Bronchial epithelial cell (primary cell): ENCODE data around the gene PSMD13. TPM values are rescaled to one million over a fixed set of nuclear protein-coding genes. Genes with fewer than 3 reads are reported as not detected.
A peak's percentile ranks its signal among the peaks of the same experiment; 100 is the strongest.
"Not testable (repeated sequence)": the region's sequence is repeated elsewhere in the genome, so short reads cannot be mapped to it uniquely, and the experiment has no call there.

Experiments
- DNase-seq: peaks from one replicate; pipeline ENCODE4 v3.0.0-alpha.2; 2010; ENCODE audit warnings: low read depth
- FAIRE-seq: peaks from 2 replicates; lab custom pipeline; 2011; peaks lifted over from hg19 to GRCh38; lab: Jason Lieb, UNC
- H3K27me3 ChIP-seq: 2 replicates; pipeline ENCODE4 v1.5.1; 2011; ENCODE audit warnings: low read length; ENCODE audit not compliant: control insufficient read depth, insufficient read depth
- H3K36me3 ChIP-seq: 2 replicates; pipeline ENCODE4 v1.5.1; 2011; ENCODE audit warnings: low read length; ENCODE audit not compliant: control insufficient read depth, insufficient read depth
- H3K4me3 ChIP-seq: 2 replicates; pipeline ENCODE4 v1.5.1; 2011; ENCODE audit warnings: mild to moderate bottlenecking, low read depth, low read length, control low read depth
- CTCF ChIP-seq: IDR thresholded peaks from 2 replicates; pipeline ENCODE4 v1.5.1; 2011; ENCODE audit warnings: mild to moderate bottlenecking, moderate library complexity, low read length, control low read depth, inconsistent platforms; ENCODE audit not compliant: insufficient read depth, severe bottlenecking
- total RNA-seq: library from RNA; depleted of rRNA; stranded (reverse); fragments of >200 nt; gene quantifications from 2 replicates; pipeline ENCODE4 v1.2.1, GENCODE V29; 2014

Gene PSMD13
- total RNA-seq, 1 donor from 2014 or later: 146 TPM

- no peak for FAIRE-seq
- Histone ChIP-seq H3K36me3 (no peaks in the 10 kb centered on the region), H3K4me3 (no peak overlapping the region), H3K27me3 (no peaks in the 10 kb centered on the region)
- no peak for DNase-seq
- peak; percentile 24 for TF ChIP-seq CTCF
These were observed 21.2 kb downstream of the PSMD13 start for GRCh38 chr11:257766-258493.

GRCh38 chr11:259413-259812 is 22.6 kb downstream of the PSMD13 start:
- Histone ChIP-seq H3K27me3 (no peaks in the 10 kb centered on the region), H3K36me3 (no peaks in the 10 kb centered on the region), H3K4me3 (no peak overlapping the region)
- no peak for FAIRE-seq
- DNase-seq: no peak
- TF ChIP-seq CTCF: no peak

- no peaks in the 10 kb centered on the region for H3K27me3 ChIP-seq
- DNase-seq (no peak), FAIRE-seq (no peak)
- TF ChIP-seq CTCF: no peak
- H3K36me3 ChIP-seq: no peaks in the 10 kb centered on the region
- H3K4me3 ChIP-seq: no peak overlapping the region
These were observed 24.8 kb downstream of the PSMD13 start for GRCh38 chr11:261624-262023.

- FAIRE-seq: no peak
- DNase-seq: no peak
- Histone ChIP-seq H3K27me3 (no peaks in the 10 kb centered on the region), H3K36me3 (no peaks in the 10 kb centered on the region), H3K4me3 (no peak overlapping the region)
- no peak for TF ChIP-seq CTCF
These were observed 30.1 kb downstream of the PSMD13 start for GRCh38 chr11:266676-267439.

- no peaks in the 10 kb centered on the region for H3K36me3 ChIP-seq
- peak overlapping the region; percentile 1 for H3K4me3 ChIP-seq
- H3K27me3 ChIP-seq: no peaks in the 10 kb centered on the region
- no peak for TF ChIP-seq CTCF
- no peak for DNase-seq
- FAIRE-seq: no peak
These were observed 30.8 kb downstream of the PSMD13 start for GRCh38 chr11:267491-267994.

- DNase-seq, H3K27me3 ChIP-seq, FAIRE-seq, H3K36me3 ChIP-seq, H3K4me3 ChIP-seq: not testable (repeated sequence)
These were observed 32.0 kb downstream of the PSMD13 start for GRCh38 chr11:268716-269145.
